ENCODE data around the gene SLC12A9.
"Not testable (repeated sequence)": the region's sequence is repeated elsewhere in the genome, so short reads cannot be mapped to it uniquely, and the experiment has no call there.

Gene SLC12A9

DNA sequence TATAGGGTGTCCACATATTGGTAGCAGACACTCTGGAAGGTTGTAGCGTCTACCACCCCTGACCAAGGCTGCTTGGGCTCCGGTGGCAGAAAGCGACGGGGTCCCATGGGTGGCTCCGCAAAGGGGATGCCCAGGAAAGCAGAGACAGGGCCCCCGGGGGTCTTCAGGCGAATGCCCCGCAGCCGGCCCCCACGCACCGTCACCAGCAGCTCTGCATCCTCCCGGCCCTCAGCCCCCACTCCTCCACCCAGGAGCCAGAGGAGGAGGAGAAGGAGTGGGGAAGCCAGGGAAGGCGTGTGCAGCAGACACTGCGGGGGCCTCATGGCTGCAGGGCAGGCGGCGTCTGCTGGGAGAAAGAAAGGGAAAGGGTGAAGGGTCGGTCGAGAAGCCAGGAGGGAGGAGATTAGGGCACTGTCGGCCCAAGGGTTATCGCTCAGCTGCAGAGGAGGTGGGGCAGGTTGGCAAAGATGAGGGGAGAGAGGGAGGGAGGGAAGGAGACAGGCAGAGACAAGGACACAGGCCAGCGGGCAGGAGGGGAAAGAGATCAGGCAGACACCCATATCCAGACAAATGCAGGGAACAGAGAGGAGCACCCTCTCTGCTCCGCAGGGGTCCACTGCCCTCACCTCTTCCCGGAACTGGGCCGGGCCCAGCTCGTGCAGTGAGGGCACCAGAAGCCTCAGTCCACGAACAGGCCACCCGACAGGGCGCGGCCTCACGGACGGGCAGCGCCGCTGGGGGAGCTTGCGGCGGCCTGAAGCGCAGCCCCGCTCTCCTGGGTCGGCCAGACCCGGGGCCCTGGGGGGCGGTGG lies 41.6 kb downstream of the SLC12A9 start:
- in situ Hi-C loops (cut with MboI; ENCODE audit: low sequenced_read_pairs): loop anchor here (5.0 to 25.0 kb wide), 2 partner anchors 163 to 393 kb away; no protein-coding TSS in a partner anchor

- in situ Hi-C loops (cut with MboI; ENCODE audit: low sequenced_read_pairs): loop anchor here (5.0 to 25.0 kb wide), 2 partner anchors 162 to 392 kb away; no protein-coding TSS in a partner anchor
These were observed 42.6 kb downstream of the SLC12A9 start for GRCh38 chr7:100894860-100895700.

- in situ Hi-C loops (cut with MboI; ENCODE audit: low sequenced_read_pairs): loop anchor here (25.0 kb wide), 1 partner anchor 392 kb away; no protein-coding TSS in a partner anchor
These were observed 43.1 kb downstream of the SLC12A9 start, which contains the start of gene ACHE for GRCh38 chr7:100895701-100895955. TSS of gene ACHE (minus strand) at chr7:100895888. CDS start at chr7:100894232, 1,656 bp downstream.

GRCh38 chr7:100895956-100896731 lies 43.6 kb downstream of the SLC12A9 start:
- in situ Hi-C loops (cut with MboI; ENCODE audit: low sequenced_read_pairs): loop anchor here (25.0 kb wide), 1 partner anchor 391 kb away; no protein-coding TSS in a partner anchor

- in situ Hi-C loops (cut with MboI; ENCODE audit: low sequenced_read_pairs): loop anchor here (25.0 kb wide), 1 partner anchor 390 kb away; no protein-coding TSS in a partner anchor
These were observed 44.5 kb downstream of the SLC12A9 start for GRCh38 chr7:100896732-100897608.

DNA sequence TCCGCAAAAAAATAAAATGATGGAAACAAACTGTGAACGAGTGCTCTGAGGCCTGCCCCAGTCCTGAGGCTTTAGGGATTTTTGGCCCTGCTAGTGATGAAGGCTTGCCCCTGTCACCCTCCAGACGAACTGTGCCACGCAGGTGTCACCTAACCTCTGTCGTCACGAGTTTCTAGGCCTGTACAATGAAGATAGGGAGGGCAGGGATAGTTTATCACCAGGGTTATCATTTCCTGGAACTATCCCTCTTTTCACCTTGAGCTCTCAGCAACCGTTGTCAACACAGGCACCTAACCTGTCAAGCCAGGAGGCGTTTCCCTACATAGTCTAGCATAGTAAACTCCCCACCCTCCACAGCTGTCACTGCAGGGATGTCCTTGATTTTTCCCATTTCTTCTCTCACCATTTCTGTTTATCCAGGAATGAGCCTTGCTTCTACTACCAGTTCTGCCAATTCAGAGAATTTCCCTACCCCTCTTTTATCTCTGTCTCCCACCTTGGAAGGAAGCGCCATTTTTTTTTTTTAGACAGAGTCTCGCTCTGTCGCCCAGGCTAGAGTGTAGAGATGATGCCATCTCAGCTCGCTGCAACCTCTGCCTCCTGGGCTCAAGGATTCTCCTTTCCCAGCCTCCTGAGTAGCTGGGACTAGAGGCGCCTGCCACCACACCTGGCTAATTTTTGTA lies 45.4 kb downstream of the SLC12A9 start:
- in situ Hi-C loops (cut with MboI; ENCODE audit: low sequenced_read_pairs): loop anchor here (25.0 kb wide), 1 partner anchor 389 kb away; no protein-coding TSS in a partner anchor

DNA sequence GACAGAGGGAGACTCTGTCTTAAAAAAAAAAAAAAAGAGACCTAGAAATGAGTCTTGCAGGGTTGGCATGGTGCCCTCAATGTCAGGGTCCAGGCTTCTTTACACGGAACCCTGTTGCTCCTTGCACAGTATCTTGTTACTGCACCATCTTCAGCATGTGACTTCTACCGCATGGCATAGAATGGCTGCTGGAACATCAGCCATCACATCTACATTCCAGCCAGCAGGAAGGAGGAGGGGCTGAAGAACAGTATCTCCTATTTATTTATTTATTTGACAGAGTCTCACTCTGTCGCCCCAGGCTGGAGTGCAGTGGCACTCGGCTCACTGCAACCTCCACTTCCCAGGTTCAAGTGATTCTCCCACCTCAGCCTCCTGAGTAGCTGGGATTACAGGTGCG lies 46.9 kb downstream of the SLC12A9 start:
- in situ Hi-C loops (cut with MboI; ENCODE audit: low sequenced_read_pairs): loop anchor here (25.0 kb wide), 1 partner anchor 388 kb away; no protein-coding TSS in a partner anchor

DNA sequence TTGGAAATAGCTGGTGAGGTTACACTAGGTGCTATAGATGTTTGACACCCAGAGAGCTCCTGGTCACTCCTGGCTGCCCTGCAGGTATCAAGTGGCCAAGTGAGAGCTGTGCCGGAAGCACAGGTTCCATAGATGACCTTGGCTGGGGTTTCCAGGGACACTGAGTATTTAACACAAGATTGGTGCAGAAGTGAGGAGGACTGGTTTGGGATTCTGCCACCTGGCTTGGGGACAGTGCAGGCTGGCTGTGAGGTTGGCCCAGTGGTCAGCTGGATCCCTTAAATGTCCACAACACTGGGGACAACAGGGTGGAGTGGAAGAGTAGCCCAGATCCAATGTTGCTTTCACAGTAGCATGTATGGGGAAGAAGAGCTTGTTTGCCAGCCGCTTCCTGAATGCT lies 48.5 kb downstream of the SLC12A9 start:
- in situ Hi-C loops (cut with MboI; ENCODE audit: low sequenced_read_pairs): no loop called here

DNA sequence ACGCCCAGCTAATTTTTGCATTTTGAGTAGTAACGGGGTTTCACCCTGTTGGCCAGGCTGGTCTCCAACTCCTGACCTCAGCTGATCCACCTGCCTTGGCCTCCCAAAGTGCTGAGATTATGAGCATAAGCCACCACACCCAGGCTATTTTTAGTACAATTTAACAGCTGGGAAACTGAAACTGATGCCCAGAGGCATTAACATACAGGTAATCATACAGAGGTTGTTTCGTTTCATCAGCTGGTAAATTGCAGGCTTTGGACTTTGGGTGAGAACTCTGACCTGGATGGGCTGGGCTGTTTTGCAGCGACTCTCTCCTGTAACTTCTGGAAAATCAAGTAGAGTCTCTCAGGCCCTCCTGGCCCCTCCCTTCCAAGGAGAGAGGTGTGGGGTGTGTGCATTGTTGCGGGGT lies 49.4 kb downstream of the SLC12A9 start:
- in situ Hi-C loops (cut with MboI; ENCODE audit: low sequenced_read_pairs): no loop called here

- in situ Hi-C loops (cut with MboI; ENCODE audit: low sequenced_read_pairs): no loop called here
These were observed 50.1 kb downstream of the SLC12A9 start for GRCh38 chr7:100902638-100903037.

DNA sequence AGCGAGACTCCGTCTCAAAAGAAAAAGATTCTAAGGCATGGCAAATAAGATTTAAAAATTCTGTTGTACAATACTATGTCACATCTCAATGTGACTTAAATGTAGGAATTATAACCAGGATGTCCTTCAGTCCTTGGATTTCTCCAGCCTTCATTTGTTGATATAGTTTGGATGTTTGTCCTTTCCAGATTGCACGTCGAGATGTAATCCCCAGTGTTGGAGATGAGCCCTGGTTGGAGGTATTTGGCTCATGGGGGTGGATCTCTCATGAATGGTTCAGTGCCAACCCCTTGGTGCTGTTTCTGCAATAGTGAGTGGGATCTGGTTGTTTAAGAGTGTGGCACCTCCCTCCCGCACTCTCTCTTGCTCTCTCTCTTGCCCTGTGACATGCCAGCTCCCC lies 56.0 kb downstream of the SLC12A9 start:
- in situ Hi-C loops (cut with MboI; ENCODE audit: low sequenced_read_pairs): no loop called here

GRCh38 chr7:100910443-100910842 lies 57.9 kb downstream of the SLC12A9 start:
- in situ Hi-C loops (cut with MboI; ENCODE audit: low sequenced_read_pairs): not testable (repeated sequence)

GRCh38 chr7:100911484-100911883 lies 59.0 kb downstream of the SLC12A9 start:
- in situ Hi-C loops (cut with MboI; ENCODE audit: low sequenced_read_pairs): no loop called here

- in situ Hi-C loops (cut with MboI; ENCODE audit: low sequenced_read_pairs): no loop called here
These were observed 61.8 kb downstream of the SLC12A9 start for GRCh38 chr7:100914208-100914878.

DNA sequence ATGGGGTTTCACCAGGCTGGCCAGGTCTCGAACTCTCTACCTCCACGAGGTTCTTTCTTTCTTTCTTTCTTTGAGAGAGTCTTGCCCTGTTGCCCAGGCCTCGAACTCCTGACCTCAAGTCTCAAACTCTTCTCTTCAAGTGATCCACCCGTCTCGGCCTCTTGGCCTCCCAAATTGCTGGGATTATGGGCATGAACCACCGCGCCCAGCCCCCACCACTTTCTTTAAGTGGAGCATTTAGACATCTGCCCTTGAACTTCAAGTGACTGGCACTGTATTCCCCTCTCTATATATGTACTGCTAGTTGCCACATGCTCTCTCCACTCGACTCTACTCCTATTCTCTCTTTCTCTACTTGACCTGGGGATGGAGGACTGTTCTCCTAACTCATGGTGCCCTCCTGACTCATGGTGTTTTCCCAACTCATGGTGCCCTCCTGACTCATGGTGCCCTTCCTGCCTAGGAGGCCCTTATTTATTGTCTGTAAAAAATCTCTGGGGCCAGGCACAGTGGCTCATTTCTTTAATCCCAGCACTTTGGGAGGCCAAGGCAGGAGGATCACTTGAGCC lies 62.5 kb downstream of the SLC12A9 start:
- in situ Hi-C loops (cut with MboI; ENCODE audit: low sequenced_read_pairs): no loop called here
